NCI-H69 (cell line): Measurements from ENCODE around the gene CUBN.

Source experiments
- DNase-seq: peaks from one replicate; lab custom pipeline; 2025; lab: John Stamatoyannopoulos, UW

CUBN gene

DNA sequence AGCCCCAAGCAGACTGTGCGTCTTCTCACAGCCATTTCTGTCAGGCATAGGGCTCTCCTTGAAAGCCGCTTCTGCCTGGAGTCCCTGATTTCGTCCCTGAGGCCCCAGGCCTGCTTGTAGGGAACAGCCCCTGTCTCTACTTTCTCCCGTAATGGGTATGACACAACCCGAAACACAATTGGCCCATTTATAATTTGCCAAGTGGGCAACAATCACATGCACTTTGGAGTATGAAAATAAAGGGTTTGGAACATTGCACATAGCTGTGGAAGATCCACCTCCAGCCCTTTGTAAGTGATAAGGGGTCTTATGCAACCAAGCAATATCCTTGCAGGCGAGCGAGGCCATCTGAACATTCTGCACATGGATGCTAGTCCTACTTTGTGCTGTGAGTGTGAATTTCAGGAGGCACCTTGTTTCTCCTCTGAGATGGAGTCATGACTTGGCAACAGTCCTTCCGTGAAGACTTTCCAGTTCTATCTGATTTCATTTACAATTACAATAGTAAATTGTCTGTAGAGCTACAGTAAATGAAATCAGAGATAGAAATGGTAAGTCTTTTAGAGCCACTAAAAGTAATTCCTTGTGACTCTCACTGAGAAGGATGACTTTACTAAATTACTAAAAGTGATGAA is 141.5 kb downstream of the CUBN start:
- no peak for DNase-seq

DNA sequence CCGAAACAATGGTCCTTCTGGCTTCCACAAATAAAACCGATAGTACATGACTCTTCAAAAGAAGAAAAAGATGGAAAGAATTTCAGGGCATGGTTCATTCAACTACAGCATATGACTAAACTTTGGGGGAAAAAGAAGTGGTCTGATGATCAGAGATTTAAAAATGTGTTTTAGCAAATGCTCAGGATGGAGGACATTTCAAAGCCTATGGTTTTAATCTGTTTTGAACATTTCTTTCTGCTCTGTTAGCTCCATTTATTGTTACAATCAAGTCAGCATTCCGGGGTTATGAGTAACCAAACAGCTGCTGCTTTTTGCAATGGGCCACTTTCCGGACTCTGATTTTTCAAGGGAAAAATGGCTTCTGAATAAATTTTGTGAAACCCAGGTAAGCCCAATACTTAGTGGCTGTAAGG is 142.4 kb downstream of the CUBN start:
- DNase-seq = no peak

DNA sequence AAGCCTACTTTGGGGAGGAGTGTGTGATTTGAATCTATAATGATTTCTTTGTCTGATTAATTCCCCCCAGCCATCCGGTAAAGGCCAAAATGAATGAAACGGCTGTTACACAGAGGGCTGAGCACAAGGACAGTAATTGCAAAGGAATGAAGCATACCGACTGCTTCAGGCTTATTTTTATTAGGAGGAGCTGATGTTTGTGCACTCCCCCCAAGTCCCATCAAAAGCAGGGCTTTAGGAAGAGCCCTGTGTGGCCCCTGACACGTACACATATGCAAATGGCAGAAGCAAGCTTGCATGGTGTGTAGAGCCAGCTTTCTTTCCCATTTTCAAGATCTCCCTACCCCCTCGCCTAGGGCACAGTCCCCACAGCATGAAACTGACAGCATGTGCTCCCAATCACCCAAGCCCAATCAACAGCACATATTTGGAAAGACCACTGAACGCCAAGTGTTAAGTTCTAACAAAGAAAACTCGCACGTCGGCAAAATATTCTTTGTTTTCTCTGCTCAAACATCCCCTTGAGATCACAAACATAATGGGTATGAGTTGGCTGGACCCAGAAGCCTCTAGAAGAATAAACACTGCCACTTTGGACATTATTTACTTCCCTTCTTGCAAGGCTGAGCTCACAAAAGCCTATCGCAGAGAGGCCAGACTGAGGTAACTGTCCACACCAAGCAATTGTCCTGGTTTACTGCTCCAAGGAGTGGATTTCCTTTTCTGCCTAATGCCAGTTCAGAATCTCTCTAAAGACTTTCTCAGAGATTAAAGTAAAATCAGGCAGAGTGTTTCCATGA is 143.0 kb downstream of the CUBN start:
- DNase-seq = no peak

DNA sequence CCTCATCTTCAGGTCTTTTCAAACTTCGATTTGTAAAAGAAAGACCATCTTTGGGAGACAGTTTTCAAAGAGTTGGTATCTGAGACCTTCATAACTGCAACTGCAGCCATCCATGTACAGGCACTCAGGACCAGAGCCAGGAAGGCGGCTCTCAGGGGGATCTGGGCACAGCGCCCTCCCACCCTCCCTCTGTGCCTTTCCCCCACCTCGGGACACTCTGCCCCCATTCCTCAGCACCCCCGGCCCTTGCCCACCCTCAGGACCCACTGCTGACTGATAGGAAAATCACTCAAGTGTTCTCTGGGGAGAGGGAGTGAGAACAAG is 143.6 kb downstream of the CUBN start:
- no peak for DNase-seq

DNA sequence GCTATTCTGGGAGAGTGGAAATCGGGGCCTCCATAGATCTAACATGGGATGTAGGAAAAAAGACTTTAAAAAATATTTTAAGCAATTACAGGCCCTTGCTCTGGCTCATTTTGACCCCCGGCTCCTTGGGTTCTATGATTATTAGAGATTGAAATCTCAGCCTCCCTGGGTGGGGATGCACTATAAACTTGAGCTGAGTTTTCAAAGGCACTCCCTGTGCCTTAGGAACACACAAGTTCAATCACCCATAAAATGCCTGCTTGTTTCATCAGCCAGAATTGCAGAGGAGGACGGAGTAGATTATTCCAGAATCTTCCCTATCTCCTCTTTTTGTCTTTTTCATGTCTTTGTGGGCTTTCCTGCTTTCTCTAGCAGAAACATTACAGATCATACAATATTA is 145.4 kb downstream of the CUBN start:
- DNase-seq = no peak

DNA sequence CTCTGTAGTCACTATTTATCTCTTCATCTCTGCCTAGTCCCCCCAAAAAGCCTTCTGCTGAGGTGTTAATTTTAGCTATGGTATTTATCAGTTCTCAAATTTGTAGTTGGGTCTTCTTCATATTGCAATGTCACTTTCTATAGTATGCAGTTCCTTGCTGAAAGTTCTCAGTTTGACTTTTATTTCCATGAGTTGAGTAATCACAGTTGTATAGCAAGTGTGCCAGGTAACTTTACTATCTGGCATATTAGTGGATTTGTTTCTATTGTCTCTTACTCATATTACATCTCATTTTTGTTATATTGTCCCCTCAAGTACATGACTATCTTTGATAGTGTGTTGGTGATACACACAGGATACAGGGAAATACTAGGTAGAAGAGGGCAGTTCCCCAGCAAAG is 152.8 kb downstream of the CUBN start:
- DNase-seq = no peak

DNA sequence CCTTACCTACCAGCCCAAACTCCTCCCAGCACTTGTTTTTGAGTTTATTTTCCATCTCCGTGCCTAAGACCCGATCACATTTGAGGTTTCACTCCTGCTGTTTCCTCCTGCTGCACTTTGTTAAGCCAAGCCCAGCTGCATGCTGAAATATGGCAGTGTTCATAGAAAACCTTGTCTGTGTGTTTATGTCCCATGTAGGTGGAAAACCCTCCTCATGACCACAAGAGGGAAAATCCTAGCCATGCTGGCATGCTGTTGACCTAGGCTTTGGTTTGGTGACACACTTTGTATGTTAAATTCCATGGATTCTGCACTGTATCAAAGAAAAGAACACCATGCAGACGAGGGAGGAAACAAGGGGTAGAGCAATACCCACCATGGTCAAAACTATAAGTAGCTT is 154.4 kb downstream of the CUBN start:
- no peak for DNase-seq

DNA sequence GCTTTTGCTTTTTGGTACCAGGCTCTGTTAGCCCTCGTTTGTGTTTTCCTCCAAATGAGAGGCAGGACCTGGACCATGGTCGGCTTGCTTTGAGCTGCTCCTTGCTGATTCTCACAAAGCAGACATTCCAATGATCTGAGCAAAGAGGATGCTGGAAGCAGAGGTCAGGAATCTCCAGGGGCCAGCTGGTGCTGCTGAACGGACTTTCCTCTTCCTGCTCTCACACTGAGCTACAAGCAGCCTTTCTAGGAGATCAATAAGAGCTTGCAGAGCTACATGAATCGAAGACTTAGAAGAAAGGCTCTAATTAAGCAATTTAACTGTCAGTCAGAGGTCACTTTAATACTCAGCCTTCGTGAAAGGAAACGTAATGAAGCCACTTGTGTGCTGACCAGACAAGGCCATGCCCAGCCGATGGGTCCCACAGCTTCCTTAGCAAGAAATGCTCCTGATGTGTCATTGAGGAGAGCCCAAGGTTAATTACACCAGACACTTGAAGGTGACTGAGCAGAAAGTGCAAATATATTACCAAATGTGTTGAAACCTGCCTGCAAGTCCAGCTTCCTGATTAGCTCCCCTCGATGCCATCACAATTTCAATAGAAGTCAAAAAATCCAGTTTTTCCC is 161.1 kb downstream of the CUBN start:
- DNase-seq = no peak

DNA sequence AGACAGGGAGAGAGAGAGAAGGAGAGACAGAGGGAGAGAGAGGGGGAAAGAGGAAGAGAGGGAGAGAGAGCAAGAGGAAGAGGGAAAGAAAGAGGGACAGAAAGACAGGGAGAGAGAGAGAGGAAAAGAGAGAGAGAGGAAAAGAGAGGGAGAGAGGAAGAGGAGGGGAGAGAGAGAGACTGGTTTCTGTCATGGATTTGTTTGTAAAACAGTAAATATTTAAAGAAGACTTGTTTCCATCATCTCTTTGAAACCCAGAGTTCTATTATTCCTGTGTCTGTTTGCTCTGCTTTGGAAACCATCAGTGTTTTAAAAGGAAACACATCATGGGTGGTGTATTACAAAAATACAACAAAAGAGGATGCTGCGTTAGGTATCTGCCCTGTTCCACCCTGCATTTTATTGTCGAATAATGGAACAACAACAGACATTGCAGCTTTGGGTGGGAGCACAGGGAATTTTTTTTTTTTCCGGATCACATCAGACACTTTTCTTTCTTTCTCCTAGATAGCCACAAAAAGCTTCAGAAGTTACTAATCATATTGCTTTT is 161.7 kb downstream of the CUBN start:
- no peak for DNase-seq

DNA sequence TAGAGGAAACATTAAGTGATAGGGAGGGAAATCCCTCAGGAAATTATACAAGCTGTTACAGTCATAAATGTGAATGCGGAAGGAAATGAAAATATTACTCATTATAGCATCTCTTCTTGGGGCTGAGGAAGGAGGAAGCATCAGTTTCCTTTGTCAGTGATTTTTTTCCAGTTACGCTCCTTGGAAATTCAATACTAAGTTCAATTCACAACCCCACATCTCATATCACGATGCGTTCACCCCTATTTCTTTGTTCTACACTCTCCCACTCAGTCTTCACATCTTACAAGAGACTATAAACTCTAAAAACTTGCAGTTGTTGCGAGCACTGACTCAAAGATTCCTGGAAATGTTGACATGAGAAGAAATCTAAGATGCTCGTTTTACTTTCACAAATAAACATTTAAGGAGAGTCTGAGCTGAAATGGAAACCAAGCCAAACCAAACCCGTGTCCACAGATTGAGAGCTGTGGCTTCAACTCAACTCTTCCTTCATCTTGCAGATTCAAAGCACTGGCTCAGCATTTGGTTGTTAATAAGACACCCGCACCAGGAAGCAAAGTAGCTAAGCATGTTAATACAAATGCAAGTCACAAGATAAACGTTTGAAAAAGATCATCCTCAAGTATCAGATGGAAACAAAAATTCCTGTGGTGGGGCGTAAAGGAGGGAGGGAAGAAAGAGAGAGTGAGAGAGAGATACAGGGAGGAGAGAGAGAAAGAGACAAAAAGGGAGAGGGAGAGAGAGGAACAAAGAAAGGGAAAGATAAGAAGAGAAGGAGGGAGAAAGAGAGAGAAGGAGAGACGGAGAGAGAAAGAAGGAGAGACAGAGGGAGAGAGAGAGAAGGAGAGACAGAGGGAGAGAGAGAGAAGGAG is 162.4 kb downstream of the CUBN start:
- DNase-seq = no peak

DNA sequence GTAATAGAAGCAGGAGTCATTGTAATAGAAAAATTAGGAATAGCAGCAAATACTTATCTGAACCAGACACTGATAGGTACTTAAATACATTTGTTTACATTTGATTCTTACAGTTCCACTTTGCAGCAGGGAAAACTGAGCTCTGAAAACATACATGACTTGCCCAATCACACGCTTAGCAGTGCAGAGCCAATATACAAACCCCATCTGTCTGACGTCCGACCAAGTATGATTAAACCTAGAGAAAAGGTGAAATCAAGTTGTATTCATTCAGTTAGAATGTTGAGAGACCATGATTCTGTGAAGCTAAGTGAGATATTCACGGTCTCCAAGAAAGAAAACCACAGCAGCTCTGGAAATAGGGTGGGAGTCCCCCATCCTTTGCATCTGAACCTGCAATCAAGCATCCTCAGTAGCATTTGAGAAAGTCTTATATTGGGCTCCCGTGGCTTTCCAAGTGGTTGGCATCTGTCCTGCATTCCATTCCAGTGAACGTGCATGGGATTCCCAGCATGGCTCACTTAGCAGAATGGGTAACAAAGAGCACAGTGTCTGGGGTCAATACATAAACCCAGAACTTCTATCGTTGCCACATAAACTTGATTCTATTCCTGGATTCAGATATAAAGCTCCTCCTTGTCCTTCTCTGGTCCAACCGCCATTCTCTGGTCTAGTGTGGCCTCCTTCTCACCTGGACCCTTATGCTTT is 163.7 kb downstream of the CUBN start:
- no peak for DNase-seq

DNA sequence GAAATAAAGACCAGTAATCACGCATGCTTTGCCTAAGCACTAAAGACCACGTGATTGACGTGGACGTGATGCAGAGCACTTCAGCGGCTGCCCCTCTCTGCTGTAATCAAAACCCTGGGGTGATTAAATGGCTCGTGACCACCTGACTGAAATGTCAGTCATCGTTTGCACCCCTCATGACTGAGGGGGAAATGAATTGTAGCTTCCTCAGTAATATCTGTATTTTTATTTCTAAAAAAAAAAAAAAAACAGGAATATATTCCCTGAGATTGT is 164.3 kb downstream of the CUBN start:
- no peak for DNase-seq

DNA sequence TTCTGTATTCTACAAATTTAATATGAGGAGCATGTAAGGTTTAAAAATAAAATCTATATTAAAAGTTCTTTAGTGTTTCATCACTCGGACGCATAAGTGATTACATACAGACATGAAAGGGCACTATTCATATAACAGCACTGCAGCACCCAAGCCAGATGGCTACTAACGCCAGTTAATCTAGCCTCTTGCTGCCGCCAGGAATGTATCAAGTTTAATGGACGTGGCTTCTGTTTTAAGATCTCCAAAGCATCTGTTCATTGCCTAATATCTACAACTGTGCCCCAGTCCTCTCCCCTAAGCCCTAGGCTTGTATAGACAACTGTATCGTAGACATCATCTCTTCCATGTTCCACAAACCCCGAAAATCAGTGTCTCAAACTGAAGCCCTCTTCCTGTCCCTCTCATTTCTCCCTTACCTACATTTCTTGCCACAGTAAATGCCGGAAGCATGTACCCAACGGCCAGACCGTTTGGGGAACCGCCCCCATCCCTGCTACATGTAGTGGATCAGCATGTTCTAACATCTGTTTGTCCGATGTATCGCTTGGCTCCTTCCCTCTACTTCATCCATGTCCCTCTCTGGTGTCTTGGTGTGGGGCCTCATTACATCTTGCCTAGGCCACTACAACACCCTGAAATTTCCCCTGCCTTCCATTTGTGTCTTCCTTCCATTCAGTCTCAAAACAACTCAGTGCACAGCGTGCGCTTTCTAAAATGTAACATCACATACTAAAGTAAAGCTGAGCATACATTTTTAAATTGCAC is 164.9 kb downstream of the CUBN start:
- no peak for DNase-seq

DNA sequence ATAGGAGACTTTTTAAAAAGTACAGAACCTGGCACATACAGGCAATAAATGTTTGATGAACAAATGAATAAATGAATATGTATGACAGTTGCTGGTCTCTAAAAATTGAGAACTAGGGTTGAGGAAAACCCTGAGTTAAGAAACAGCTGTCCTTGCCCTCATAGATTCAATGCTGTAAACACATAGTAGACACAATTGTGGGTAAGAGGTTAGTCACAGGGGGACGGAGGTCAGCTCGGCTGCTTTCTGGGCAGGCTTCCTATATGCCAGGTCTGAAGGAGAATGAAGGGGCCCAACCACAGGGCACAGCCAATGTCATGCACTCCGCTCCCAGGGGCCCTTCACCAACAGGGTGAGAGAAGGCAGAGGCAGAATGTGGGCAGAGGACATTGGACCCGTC is 169.1 kb downstream of the CUBN start:
- no peak for DNase-seq

DNA sequence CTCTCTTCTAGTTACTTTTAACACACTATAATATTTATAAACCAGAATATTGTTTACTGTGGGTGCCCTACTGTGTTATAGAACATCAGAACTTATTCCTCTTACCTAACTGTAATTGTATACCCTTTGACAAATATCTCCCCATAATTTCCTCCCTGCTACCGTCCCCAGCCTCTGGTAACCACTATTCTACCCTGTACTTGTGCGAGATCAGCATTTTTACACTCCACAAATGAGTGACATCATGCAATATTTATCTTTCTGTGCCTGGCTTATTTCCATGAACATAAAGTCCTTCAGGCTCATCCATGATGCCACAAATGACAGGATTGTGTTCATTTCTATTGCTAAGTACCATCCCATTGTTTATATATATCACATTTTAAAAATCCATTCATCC is 172.6 kb downstream of the CUBN start:
- DNase-seq = no peak

DNA sequence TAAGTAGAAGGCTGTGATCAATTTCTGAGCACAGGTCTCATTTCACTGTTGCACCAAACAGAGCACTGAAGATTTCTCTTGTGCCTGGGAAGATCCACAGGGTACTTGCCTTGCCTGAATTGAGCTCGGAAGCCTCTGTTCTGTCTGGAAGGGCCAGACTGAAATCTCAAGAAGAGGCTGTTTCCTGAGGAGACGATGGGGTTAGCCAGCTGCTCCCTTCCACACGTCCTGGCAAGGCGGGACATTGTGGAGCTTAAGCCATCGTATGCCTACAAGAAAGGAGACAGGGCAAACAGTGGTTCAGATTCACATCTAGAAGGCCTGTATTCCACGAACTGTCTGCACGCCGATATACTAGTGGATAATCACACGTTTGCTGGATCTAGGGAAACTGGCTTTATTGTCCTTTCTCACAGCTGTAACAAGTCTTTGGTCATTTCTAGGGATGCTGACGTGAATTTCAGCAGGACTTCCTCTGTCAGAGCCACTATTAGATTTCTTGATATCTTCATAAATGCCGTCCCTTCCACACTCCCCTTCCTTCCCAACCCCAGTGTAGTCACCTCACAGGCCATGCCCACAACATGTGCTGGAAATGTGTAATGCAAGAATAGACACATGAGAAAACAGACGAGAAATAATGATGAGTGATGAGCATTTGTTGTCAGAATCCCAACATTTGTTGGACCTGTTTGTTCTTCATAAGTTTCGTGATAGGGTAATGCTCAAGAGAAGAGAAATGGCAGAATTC is 175.2 kb downstream of the CUBN start:
- DNase-seq = no peak

DNA sequence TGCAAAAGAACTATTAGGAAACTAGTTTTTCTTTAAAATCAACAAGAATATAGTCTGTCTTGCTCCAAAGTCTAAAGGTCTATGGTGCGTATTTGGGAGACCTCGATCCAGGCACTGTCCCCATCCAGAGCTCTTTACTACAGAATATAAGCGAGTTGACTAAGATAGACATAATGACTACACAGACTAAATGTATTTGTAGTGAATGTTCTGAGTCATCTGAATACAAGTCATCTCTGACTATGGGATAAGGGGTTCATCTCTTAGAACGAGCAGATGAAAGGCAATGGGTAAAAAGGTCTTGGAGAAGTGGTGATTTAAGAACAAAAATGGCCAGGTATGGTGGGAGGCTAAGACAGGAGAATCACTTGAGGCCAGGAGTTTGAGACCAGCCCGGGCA is 176.3 kb downstream of the CUBN start:
- DNase-seq = no peak

DNA sequence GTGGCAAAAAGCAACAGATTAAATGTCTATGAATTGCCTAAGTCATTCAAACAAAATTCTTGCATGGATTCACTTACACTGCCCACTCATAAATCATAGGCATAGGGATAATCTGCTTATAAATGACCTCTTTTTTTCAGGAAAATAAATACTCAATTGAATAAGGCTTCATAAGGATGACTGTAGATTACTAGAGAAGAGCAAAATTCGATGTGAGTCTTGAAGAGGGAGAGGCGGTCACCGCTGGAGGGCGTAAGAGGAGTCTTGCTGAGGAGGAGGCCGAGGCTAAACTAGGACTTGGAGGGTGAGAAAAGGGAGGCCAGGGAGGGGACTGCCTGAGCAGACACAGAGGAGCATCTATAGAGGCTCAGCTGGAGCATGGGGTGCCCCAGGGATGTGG is 177.0 kb downstream of the CUBN start:
- no peak for DNase-seq

DNA sequence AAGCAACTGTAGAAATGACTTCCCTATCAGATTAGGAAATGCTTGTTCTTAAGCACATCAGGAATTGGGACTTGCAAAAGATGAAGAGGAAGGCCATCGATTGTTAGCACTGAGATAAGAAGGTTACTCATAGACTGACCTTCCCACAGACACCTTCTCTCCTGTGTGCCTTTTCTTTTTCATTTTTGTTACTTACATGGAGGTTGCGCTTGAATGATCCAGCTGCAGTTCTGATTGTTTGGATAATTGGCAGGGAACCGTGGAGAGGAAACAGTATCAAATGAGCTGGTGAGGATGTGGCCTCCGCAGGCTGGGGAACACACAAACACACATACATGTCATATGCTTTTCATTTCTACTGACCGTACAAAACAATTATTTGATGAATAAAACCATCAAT is 177.5 kb downstream of the CUBN start:
- no peak for DNase-seq
